HUES6 (cell line): ENCODE results near the gene EMC1.
A peak's percentile ranks its signal among the peaks of the same experiment; 100 is the strongest.
"Not testable (repeated sequence)": the region's sequence is repeated elsewhere in the genome, so short reads cannot be mapped to it uniquely, and the experiment has no call there.

ENCODE experiments used
- H3K27ac ChIP-seq: 2 replicates; pipeline ENCODE4 v1.7.0; 2013; ENCODE audit warnings: low read depth, mild to moderate bottlenecking, low read length, inconsistent platforms
- H3K27me3 ChIP-seq: 2 replicates; pipeline ENCODE4 v1.6.1; 2013; ENCODE audit warnings: low read length; ENCODE audit not compliant: control insufficient read depth, insufficient read depth
- H3K36me3 ChIP-seq: 2 replicates; pipeline ENCODE4 v1.6.1; 2013; ENCODE audit warnings: low read length; ENCODE audit not compliant: control insufficient read depth, insufficient read depth
- H3K4me1 ChIP-seq: 2 replicates; pipeline ENCODE4 v1.6.1; 2013; ENCODE audit warnings: low read length; ENCODE audit not compliant: control insufficient read depth, insufficient read depth
- H3K4me3 ChIP-seq: 2 replicates; pipeline ENCODE4 v1.5.1; 2013; ENCODE audit warnings: low read depth, low read length
- H3K9ac ChIP-seq: one replicate; pipeline ENCODE4 v1.6.1; 2013; ENCODE audit warnings: mild to moderate bottlenecking, low read length
- H3K9me3 ChIP-seq: 2 replicates; pipeline ENCODE4 v1.6.1; 2013; ENCODE audit warnings: low read depth, low read length; ENCODE audit not compliant: control insufficient read depth, insufficient read depth

Gene EMC1

DNA sequence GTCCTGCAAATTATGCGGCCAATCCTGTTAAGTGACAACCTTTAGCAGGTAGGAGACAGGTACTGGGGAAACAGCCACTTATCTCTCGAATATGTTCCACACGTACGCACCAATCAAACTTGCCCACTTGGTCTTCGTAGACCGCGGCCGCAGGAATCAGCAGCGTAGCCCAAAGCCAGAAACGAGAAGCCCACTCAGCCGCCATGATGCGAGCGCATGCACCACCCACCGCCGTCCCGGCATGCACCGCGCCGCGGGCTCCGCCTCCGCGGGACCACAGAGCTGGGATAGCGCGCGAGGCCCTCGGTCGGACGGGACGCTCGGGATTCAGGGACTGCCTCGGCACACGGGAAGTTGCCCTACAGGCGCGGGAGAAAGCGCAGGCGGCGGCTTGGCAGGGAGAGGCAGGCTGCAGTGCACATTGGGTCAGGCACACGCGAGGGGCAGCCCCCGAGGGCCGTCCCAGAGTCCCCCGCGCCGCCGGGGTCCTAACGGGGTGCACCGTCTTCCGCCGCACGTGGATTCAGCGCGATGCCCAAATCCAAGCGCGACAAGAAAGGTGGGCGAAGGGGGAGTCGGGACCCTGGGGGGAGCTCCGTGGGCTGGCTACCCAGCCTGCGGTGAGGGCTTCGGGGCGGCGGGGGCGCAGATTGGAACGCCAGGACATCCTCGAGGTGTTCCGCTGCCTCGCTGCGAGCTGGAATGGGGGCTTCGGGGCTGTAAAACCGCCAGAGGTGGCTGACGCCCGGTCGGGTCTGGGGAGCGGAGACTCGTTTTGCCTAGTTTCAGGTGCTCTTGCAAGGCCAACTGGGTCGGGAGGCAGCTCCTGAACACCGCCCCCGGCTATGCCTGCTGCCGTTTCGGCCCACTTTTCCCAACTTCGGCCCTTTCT lies at the start of gene EMC1, which contains the start of gene MRTO4:
EMC1 (minus strand) TSS at position 220 of the 892 bp plus-strand sequence; CDS start at position 205, 15 bp downstream.
MRTO4 (plus strand) TSS at position 501 of the 892 bp plus-strand sequence; CDS start at position 532, 31 bp downstream.
- Histone ChIP-seq H3K9ac (peak within 1 kb of the TSS; percentile 99), H3K27me3 (no peaks in the 10 kb centered on the region), H3K27ac (peak within 1 kb of the TSS; percentile 98), H3K4me1 (peaks cover 14% of the 10 kb centered on the region), H3K36me3 (peaks cover 34% of the 10 kb centered on the region), H3K4me3 (peak within 1 kb of the TSS; percentile 99), H3K9me3 (no peaks in the 10 kb centered on the region)

DNA sequence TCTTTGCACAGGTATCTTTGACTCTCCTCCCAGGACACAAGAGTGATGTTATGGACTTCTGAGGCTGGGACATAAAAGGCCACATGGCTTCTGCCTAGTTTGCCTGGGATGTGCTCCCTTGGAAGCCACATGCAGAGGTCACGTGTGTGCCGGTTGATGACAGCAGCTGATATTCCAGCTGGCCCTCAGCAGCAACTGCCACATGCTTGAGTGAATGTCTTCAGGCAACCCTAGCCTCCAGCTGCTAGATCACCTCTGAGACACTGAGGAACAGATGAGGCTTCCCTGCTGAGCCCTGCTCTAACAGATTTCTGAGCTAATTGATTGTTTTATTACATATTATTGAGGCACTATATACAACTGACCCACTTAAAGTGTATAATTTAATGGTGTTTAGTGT lies 48.9 kb upstream of the EMC1 start:
- Histone ChIP-seq H3K9me3 (peaks cover 16% of the 10 kb centered on the region), H3K27ac (no peak overlapping the region), H3K9ac (no peak overlapping the region), H3K36me3 (peaks cover 32% of the 10 kb centered on the region), H3K27me3 (no peaks in the 10 kb centered on the region), H3K4me1 (no peaks in the 10 kb centered on the region), H3K4me3 (no peak overlapping the region)

- no peak overlapping the region for H3K4me3 ChIP-seq
- H3K9me3 ChIP-seq, result peaks cover 39% of the 10 kb centered on the region
- peaks cover 3% of the 10 kb centered on the region; the same call in 1 of the 2 replicates for H3K36me3 ChIP-seq
- H3K4me1 ChIP-seq, result no peaks in the 10 kb centered on the region
- peaks cover 7% of the 10 kb centered on the region; the same call in 1 of the 2 replicates for H3K27me3 ChIP-seq
- no peak overlapping the region for H3K27ac ChIP-seq
- H3K9ac ChIP-seq, result no peak overlapping the region
Observed at GRCh38 chr1:19294638-19295037, 43.3 kb upstream of the EMC1 start.

GRCh38 chr1:19289244-19289643 lies 37.9 kb upstream of the EMC1 start:
- Histone ChIP-seq H3K36me3 (no peaks in the 10 kb centered on the region; the same call in 1 of the 2 replicates), H3K9me3 (peaks cover 13% of the 10 kb centered on the region), H3K27me3 (peaks cover 27% of the 10 kb centered on the region), H3K9ac (no peak overlapping the region), H3K4me3 (peak overlapping the region; percentile 57), H3K4me1 (no peaks in the 10 kb centered on the region), H3K27ac (no peak overlapping the region)

- not testable (repeated sequence) for H3K4me1 ChIP-seq, H3K36me3 ChIP-seq, H3K27ac ChIP-seq, H3K9ac ChIP-seq, H3K9me3 ChIP-seq
- peaks cover 27% of the 10 kb centered on the region for H3K27me3 ChIP-seq
- peak within 1 kb of the TSS; percentile 57 for H3K4me3 ChIP-seq
Observed at GRCh38 chr1:19288324-19289241, 37.3 kb upstream of the EMC1 start, which contains the start of gene AKR7A3. AKR7A3 (minus strand) TSS chr1:19288770; CDS start chr1:19288709, 61 bp downstream.

GRCh38 chr1:19287436-19288185 lies 36.3 kb upstream of the EMC1 start:
- Histone ChIP-seq H3K4me1 (no peaks in the 10 kb centered on the region), H3K27ac (no peak overlapping the region), H3K9me3 (peaks cover 6% of the 10 kb centered on the region; the same call in 1 of the 2 replicates), H3K9ac (no peak overlapping the region), H3K4me3 (no peak overlapping the region), H3K36me3 (no peaks in the 10 kb centered on the region), H3K27me3 (peaks cover 27% of the 10 kb centered on the region)

DNA sequence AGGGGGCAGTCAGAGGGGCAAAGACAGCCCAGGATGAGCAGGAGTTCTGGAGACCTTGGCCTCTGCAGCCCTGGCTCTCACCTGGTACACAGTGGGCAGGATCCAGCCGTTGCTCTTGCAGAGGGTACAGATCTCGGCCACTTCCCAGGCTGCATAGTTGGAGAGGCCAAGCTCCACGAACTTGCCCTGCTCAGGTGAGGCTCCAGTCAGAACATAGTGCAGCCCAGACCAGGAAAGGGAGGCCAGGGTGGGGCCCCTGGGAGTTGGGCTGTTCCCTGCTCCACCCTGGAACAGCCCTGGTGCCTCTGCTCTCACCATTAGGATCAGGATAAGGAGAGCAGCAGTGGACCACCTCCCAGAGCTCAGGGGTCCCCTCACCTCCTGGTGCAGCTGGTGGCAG lies 34.5 kb upstream of the EMC1 start:
- not testable (repeated sequence) for H3K4me3 ChIP-seq, H3K27ac ChIP-seq, H3K36me3 ChIP-seq, H3K9me3 ChIP-seq, H3K4me1 ChIP-seq, H3K9ac ChIP-seq
- H3K27me3 ChIP-seq, result peaks cover 27% of the 10 kb centered on the region

DNA sequence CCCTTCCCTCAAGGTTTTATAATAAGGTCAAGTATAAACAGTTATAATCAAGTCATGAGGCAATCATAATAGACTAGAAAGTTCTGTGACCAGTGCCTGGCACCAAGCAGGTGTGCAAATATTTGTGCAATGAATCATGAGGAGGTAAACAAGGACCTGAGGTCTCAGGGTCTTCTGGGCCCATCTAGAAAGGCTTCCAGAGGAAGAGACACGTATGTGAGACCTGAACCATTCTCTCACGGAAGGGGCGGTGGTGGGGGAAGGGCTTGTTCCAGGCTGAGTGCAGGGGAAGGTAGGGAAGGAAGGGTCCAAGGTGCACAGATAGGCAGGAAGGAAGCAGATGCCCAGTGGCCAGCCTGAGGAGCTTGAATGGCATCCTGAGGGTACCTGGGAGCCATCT lies 34.0 kb upstream of the EMC1 start:
- not testable (repeated sequence) for H3K4me3 ChIP-seq, H3K9ac ChIP-seq, H3K4me1 ChIP-seq, H3K9me3 ChIP-seq, H3K27ac ChIP-seq, H3K36me3 ChIP-seq
- H3K27me3 ChIP-seq, result peaks cover 27% of the 10 kb centered on the region

- H3K36me3 ChIP-seq, result peaks cover 4% of the 10 kb centered on the region; the same call in 1 of the 2 replicates
- H3K4me3 ChIP-seq, result no peak overlapping the region
Observed at GRCh38 chr1:19284881-19285280, 33.6 kb upstream of the EMC1 start.

DNA sequence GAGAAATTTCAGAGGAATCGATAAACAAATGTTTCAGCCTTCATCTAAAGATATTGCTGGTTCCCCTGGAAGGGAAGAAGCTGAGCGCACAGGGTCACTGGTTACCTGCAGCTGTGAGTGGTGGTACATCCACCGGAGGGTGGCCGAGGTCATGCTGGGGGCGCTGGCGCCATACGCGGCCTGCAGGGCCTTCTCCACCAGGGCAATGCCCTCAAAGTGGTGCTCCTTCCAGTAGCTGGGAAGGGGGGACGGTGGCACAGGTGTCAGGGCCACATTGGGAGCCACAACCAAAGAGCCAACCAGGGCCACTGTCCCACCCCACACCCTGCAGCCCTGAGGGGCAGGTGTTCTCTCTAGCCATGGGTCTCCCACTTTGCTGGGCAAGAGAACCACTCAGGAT lies 32.6 kb upstream of the EMC1 start:
- Histone ChIP-seq H3K27ac (no peak overlapping the region), H3K27me3 (peaks cover 13% of the 10 kb centered on the region; the same call in 1 of the 2 replicates), H3K4me1 (no peaks in the 10 kb centered on the region), H3K36me3 (peaks cover 4% of the 10 kb centered on the region; the same call in 1 of the 2 replicates), H3K4me3 (no peak overlapping the region), H3K9ac (no peak overlapping the region), H3K9me3 (no peaks in the 10 kb centered on the region)

More at GRCh38 chr1:19284881-19285280, 33.6 kb upstream of the EMC1 start:
- H3K4me1 ChIP-seq, result no peaks in the 10 kb centered on the region
- H3K9ac ChIP-seq, result no peak overlapping the region
- no peaks in the 10 kb centered on the region for H3K9me3 ChIP-seq
- peaks cover 23% of the 10 kb centered on the region for H3K27me3 ChIP-seq
- no peak overlapping the region for H3K27ac ChIP-seq
